Endothelial cell of umbilical vein (primary cell): ENCODE data around the gene POMP. TPM values are rescaled to one million over a fixed set of nuclear protein-coding genes. Genes with fewer than 3 reads are reported as not detected.

ENCODE experiments used
- BruUV-seq: library from RNA; stranded (reverse); fragments of 400-500 nt; replicated peaks from 2 replicates; lab custom pipeline; 2021; lab: Mats Ljungman, UMichigan
- CTCF ChIA-PET: fragments of 300-600, 350-600 bp; sonication (Branson Sonifier 250); formaldehyde crosslinking; loops from one replicate; lab custom pipeline; 2021; ENCODE audit warnings: antibody characterized with exemption, inconsistent platforms; lab: Charles Lee
- POLR2A ChIA-PET: fragments of 300-600, 350-600 bp; sonication (Branson Sonifier 250); formaldehyde crosslinking; loops from one replicate; lab custom pipeline; 2021; ENCODE audit warnings: antibody characterized with exemption, inconsistent platforms; lab: Charles Lee
- DNase-seq: peaks from one replicate; pipeline ENCODE4 v3.0.0-alpha.2; 2011; ENCODE audit warnings: low read depth, low spot score
- FAIRE-seq: peaks from 2 replicates; lab custom pipeline; 2011; peaks lifted over from hg19 to GRCh38; lab: Jason Lieb, UNC
- H2AFZ ChIP-seq: 2 replicates; pipeline ENCODE4 v1.6.0; 2012; ENCODE audit warnings: low read depth, low read length, control low read depth, inconsistent platforms
- H3K27ac ChIP-seq: 2 replicates; pipeline ENCODE4 v1.5.1; 2011; ENCODE audit warnings: low read depth, mild to moderate bottlenecking, control low read depth, low read length, moderate library complexity; ENCODE audit not compliant: insufficient read depth
- H3K27me3 ChIP-seq, 2 experiments: 2 replicates each; pipeline versions ENCODE4 v1.6.0 to v1.6.1; 2011; ENCODE audit warnings: low read length in 2 of 2, mixed read lengths in 1 of 2; ENCODE audit not compliant: control insufficient read depth in 2 of 2, insufficient read depth in 2 of 2
- H3K36me3 ChIP-seq, 2 experiments: 2 replicates in 1 of 2; 3 replicates in 1 of 2; pipeline ENCODE4 v1.5.1; 2011; ENCODE audit warnings: low read length in 2 of 2, mild to moderate bottlenecking in 1 of 2, moderate library complexity in 1 of 2; ENCODE audit not compliant: control insufficient read depth in 2 of 2, insufficient read depth in 2 of 2; ENCODE audit errors: extremely low read depth in 1 of 2
- H3K4me1 ChIP-seq: 3 replicates; pipeline ENCODE4 v1.5.1; 2011; ENCODE audit warnings: mild to moderate bottlenecking, low read length; ENCODE audit not compliant: control insufficient read depth, insufficient read depth; ENCODE audit errors: extremely low read depth
- H3K4me2 ChIP-seq: 2 replicates; pipeline ENCODE4 v1.6.1; 2011; ENCODE audit warnings: low read length, control low read depth, mixed read lengths; ENCODE audit not compliant: insufficient read depth
- H3K4me3 ChIP-seq, 3 experiments: fragments of 200-600 bp in 1 of 3; sonication (generic), shearing (Covaris generic) in 1 of 3; replicated peaks in 1 of 3; 2 replicates each; pipeline ENCODE4 v1.5.1; 2011 to 2016; ENCODE audit warnings: control low read depth in 3 of 3, low read length in 3 of 3, mild to moderate bottlenecking in 2 of 3, inconsistent platforms in 1 of 3, low read depth in 1 of 3, moderate library complexity in 1 of 3; ENCODE audit not compliant: insufficient read depth in 1 of 3
- H3K79me2 ChIP-seq: 2 replicates; pipeline ENCODE4 v1.6.0; 2012; ENCODE audit warnings: low read length, inconsistent platforms; ENCODE audit not compliant: control insufficient read depth, insufficient read depth
- H3K9ac ChIP-seq: replicated peaks from 2 replicates; pipeline ENCODE3; 2011; ENCODE audit warnings: low read length, control low read depth; ENCODE audit not compliant: insufficient read depth; ENCODE audit errors: extremely low read depth
- H3K9me1 ChIP-seq: replicated peaks from 3 replicates; pipeline ENCODE4 v1.6.0; 2011; ENCODE audit warnings: mild to moderate bottlenecking, low read length; ENCODE audit not compliant: control insufficient read depth, insufficient read depth; ENCODE audit errors: extremely low read depth
- H3K9me3 ChIP-seq: replicated peaks from 2 replicates; pipeline ENCODE4 v1.5.1; 2012; ENCODE audit warnings: low read length, inconsistent platforms; ENCODE audit not compliant: control insufficient read depth, insufficient read depth
- H4K20me1 ChIP-seq: replicated peaks from 2 replicates; pipeline ENCODE3; 2011; ENCODE audit warnings: mild to moderate bottlenecking, low read length; ENCODE audit not compliant: control insufficient read depth, insufficient read depth; ENCODE audit errors: extremely low read depth
- CTCF ChIP-seq, 2 donors: IDR thresholded peaks; 1 replicate in 1 of 2; 2 replicates in 1 of 2; pipeline ENCODE4 v1.5.1; 2011; ENCODE audit warnings: low read length in 2 of 2, mild to moderate bottlenecking in 2 of 2, moderate library complexity in 2 of 2, control low read depth in 1 of 2, inconsistent platforms in 1 of 2, low read depth in 1 of 2; ENCODE audit not compliant: insufficient read depth in 1 of 2; ENCODE audit errors: extremely low read depth in 1 of 2
- FOS ChIP-seq: IDR thresholded peaks from 2 replicates; pipeline ENCODE4 v1.6.1; 2011; ENCODE audit warnings: mild to moderate bottlenecking, low read length, moderate library complexity, borderline replicate concordance; ENCODE audit not compliant: insufficient read depth
- MYC ChIP-seq: IDR thresholded peaks from one replicate; pipeline ENCODE4 v1.6.1; 2011; ENCODE audit warnings: mild to moderate bottlenecking, low read depth, low read length
- POLR2A ChIP-seq: IDR thresholded peaks from 2 replicates; pipeline ENCODE4 v1.6.1; 2012; ENCODE audit warnings: low read depth, mild to moderate bottlenecking, control low read depth, low read length
- POLR2AphosphoS5 ChIP-seq: IDR thresholded peaks from 2 replicates; pipeline ENCODE4 v1.6.1; 2012; ENCODE audit warnings: low read depth, mild to moderate bottlenecking, control low read depth, low read length, moderate library complexity; ENCODE audit not compliant: insufficient read depth
- dilution Hi-C: fragments of 300-500 bp; cut with MboI; formaldehyde crosslinking; loops from one replicate; pipeline ENCODE4 v1.15.0; 2019; ENCODE audit warnings: low sequenced_read_pairs; ENCODE audit not compliant: extremely low pct_ligation_motif_present
- intact Hi-C: fragments of 100-400 bp; cut with micrococcal nuclease; formaldehyde crosslinking; loops from one replicate; pipeline ENCODE4 v1.10.0; 2022
- polyA plus RNA-seq, 4 experiments: library from polyadenylated mRNA; depleted of rRNA in 3 of 4; stranded (reverse) in 3 of 4; unstranded in 1 of 4; fragments of >200 nt; gene quantifications; 2 replicates each; pipeline versions ENCODE4 v1.2.1 to v1.2.3, GENCODE V29; 2011 to 2012; ENCODE audit warnings: missing spikeins in 1 of 4
- total RNA-seq: library from RNA; stranded (reverse); gene quantifications from 2 replicates; pipeline ENCODE4 v1.2.3, GENCODE V29; 2021

The POMP gene
- total and polyA plus RNA-seq, 2 donors (not counting 3 experiments of a cell fraction or from before 2014, with no cell fraction given), result 27.0 to 88.9 TPM

DNA sequence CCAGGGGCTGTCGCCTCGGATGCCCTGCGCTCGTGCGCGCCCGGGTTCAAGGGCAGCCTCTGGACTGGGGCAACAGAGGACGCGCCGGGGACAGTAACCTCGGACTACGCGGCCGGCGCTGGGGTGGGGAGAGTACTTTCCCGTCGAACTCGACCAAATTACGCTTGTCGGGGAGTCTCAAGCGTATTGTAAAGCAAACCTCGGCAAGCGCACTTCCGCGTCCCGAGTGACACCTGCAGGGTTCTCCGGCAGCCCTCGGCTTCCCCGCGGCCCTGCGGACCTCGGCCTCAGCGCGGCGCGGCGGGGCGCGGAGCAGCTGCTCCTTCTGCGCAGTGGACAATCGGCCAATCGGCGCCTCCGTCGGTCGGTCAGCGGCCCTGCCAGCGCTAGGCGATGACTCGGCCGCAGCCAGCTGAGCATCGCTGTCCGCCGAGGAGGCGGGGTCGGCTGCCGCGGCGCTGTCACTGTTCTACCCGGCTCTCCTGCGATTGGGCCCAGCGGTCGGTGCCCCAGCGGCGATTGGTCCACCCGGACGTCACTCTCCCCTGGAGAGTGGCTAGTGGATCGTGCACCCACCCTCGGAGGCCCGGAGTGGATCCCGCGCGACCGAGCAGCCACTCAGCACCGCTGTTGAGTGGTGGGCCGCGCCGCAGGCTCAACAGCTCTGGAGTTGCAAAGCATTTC lies 59.8 kb downstream of the POMP start, which contains the start of gene SLC46A3:
Gene SLC46A3 (minus strand): TSS at position 428 of the 684 bp plus-strand sequence. CDS start 972 bp downstream, outside the sequence.
- dilution Hi-C loops, result no loop called here
- Histone ChIP-seq H3K27me3 (no peaks in the 10 kb centered on the region), H3K4me2 (peak within 1 kb of the TSS; percentile 80), H3K36me3 (no peaks in the 10 kb centered on the region), H3K4me1 (peaks cover 30% of the 10 kb centered on the region), H2AFZ (peak within 1 kb of the TSS; percentile 90), H3K9me1 (no peaks in the 10 kb centered on the region), H3K27ac (peak within 1 kb of the TSS; percentile 6), H3K79me2 (no peaks in the 10 kb centered on the region), H4K20me1 (no peaks in the 10 kb centered on the region), H3K9ac (peak within 1 kb of the TSS; percentile 47), H3K9me3 (no peaks in the 10 kb centered on the region), H3K4me3 (peak within 1 kb of the TSS; percentile 43 to 61 (median 48))
- DNase-seq, result peak; percentile 99
- TF ChIP-seq POLR2AphosphoS5 (peak; percentile 32), POLR2A (no peak), MYC (no peak), FOS (peak; percentile 32), CTCF (IDR thresholded peaks at IDR 0.05; ENCODE audit: extremely low read depth in 1 of 2, insufficient read depth in 1 of 2, low read depth in 1 of 2, low read length in 2 of 2) (peak in 1 of 2 donors; percentile 15)
- FAIRE-seq, result peak; percentile 88
- TSS peak; percentile 44 for BruUV-seq
- POLR2A ChIA-PET, result no interaction called here
- intact Hi-C loops, result loop anchor here (1.0 to 5.0 kb wide), 4 partner anchors 26 to 361 kb away; no protein-coding TSS in a partner anchor
- CTCF ChIA-PET, result interaction anchor here (0.8 to 3.9 kb wide), 10 partner anchors 13 to 101 kb away, joined by 3 to 28 read pairs (median 4); partner anchors contain the start of gene MTUS2
